Body of pancreas (tissue), 4 donors: ENCODE results near the gene WDR44. TPM values are rescaled to one million over a fixed set of nuclear protein-coding genes. Genes with fewer than 3 reads are reported as not detected.
A peak's percentile ranks its signal among the peaks of the same experiment; 100 is the strongest.

Experiments used
- ATAC-seq: fragments of 150-250 bp; one replicate; pipeline ENCODE4 v1.9.1; 2016
- DNase-seq, 4 donors: peaks; one replicate each; pipeline ENCODE4 v3.0.0-alpha.2; 2019
- H3K27ac ChIP-seq, 4 donors: fragments of 200-600 bp; sonication (generic); 1 replicate in 3 of 4; 2 replicates in 1 of 4; pipeline versions ENCODE4 v1.5.1 to v1.6.1; 2016 to 2019; ENCODE audit warnings: mild to moderate bottlenecking in 1 of 4, mixed read lengths in 1 of 4, moderate library complexity in 1 of 4
- H3K27me3 ChIP-seq, 2 donors: fragments of 200-600 bp; sonication (generic); one replicate each; pipeline ENCODE4 v1.6.0; 2016; ENCODE audit warnings: mild to moderate bottlenecking in 1 of 2
- H3K36me3 ChIP-seq, 2 donors: fragments of 200-600 bp; sonication (generic); replicated peaks in 1 of 2; 2 replicates each; pipeline ENCODE4 v1.5.1; 2016; ENCODE audit warnings: low read depth in 2 of 2; ENCODE audit not compliant: insufficient read depth in 1 of 2
- H3K4me1 ChIP-seq: fragments of 200-600 bp; sonication (generic); one replicate; pipeline ENCODE4 v1.6.0; 2016
- H3K4me3 ChIP-seq, 2 donors: fragments of 200-600 bp; sonication (generic); 1 replicate in 1 of 2; 2 replicates in 1 of 2; pipeline ENCODE4 v1.5.1; 2016 to 2019
- H3K9me3 ChIP-seq, 3 donors: fragments of 200-600 bp; sonication (generic); 1 replicate in 2 of 3; 2 replicates in 1 of 3; pipeline ENCODE4 v1.5.1; 2016
- CTCF ChIP-seq, 7 experiments: fragments of 450-650 bp in 4 of 7; fragments of 200-600 bp in 3 of 7; sonication (generic) in 3 of 7; IDR thresholded peaks; one replicate each; pipeline ENCODE4 v1.5.1; 2016 to 2019; ENCODE audit warnings: antibody characterized with exemption in 7 of 7
- POLR2A ChIP-seq, 3 donors: fragments of 450-650 bp; IDR thresholded peaks; one replicate each; pipeline ENCODE4 v1.6.1; 2016; ENCODE audit warnings: antibody characterized with exemption in 3 of 3, mild to moderate bottlenecking in 2 of 3
- WGBS, 2 donors: methylation state at CpG; one replicate each; pipeline ENCODE4 v1.1.5; 2017; 5-methylcytosine and 5-hydroxymethylcytosine counted together
- intact Hi-C: fragments of 100-400 bp; cut with DNase I; formaldehyde crosslinking; loops from one replicate; pipeline ENCODE4 v1.15.1; 2023
- total RNA-seq, 2 donors: library from RNA; depleted of rRNA; stranded (reverse); fragments of >200 nt; gene quantifications; one replicate each; pipeline ENCODE4 v1.1.0, GENCODE V29; 2016

Gene WDR44
- total RNA-seq, 2 donors from 2014 or later, result 9.9 to 10.1 TPM

- H3K9me3 ChIP-seq, result no peaks in the 10 kb centered on the region
- H3K27me3 ChIP-seq, result no peaks in the 10 kb centered on the region
- ATAC-seq (no peak), DNase-seq (no peak)
- no peaks in the 10 kb centered on the region for H3K36me3 ChIP-seq
- WGBS, 2 donors, result 40 to 50% methylated on average over 2 of the region's 2 CpGs
- peak overlapping the region in 2 of 4 donors; percentile 9 to 18 for H3K27ac ChIP-seq
- peaks cover 16% of the 10 kb centered on the region for H3K4me1 ChIP-seq
- no peak for TF ChIP-seq POLR2A (IDR thresholded peaks at IDR 0.05)
- no peak for TF ChIP-seq CTCF (IDR thresholded peaks at IDR 0.05)
- H3K4me3 ChIP-seq, result no peak overlapping the region
- intact Hi-C loops, result no loop called here
These were observed 10.3 kb downstream of the WDR44 start for GRCh38 chrX:118356154-118356701.

GRCh38 chrX:118360429-118361125 is 14.7 kb downstream of the WDR44 start:
- TF ChIP-seq CTCF (IDR thresholded peaks at IDR 0.05) (no peak), POLR2A (IDR thresholded peaks at IDR 0.05) (no peak)
- ATAC-seq (no peak), DNase-seq (no peak)
- no peak overlapping the region for H3K4me3 ChIP-seq
- H3K4me1 ChIP-seq, result peaks cover 16% of the 10 kb centered on the region
- intact Hi-C loops, result no loop called here
- no peaks in the 10 kb centered on the region for H3K36me3 ChIP-seq
- H3K27me3 ChIP-seq, result no peaks in the 10 kb centered on the region
- H3K27ac ChIP-seq, result no peak overlapping the region
- no peaks in the 10 kb centered on the region for H3K9me3 ChIP-seq
- 54 to 70% methylated on average over 3 of the region's 3 CpGs for WGBS, 2 donors

- H3K4me1 ChIP-seq, result peaks cover 7% of the 10 kb centered on the region
- ATAC-seq, result no peak
- no peaks in the 10 kb centered on the region for H3K36me3 ChIP-seq
- intact Hi-C loops, result no loop called here
- no peaks in the 10 kb centered on the region for H3K9me3 ChIP-seq
- H3K27ac ChIP-seq, result no peak overlapping the region
- no peak overlapping the region for H3K4me3 ChIP-seq
- DNase-seq, result no peak
- no peaks in the 10 kb centered on the region for H3K27me3 ChIP-seq
- no peak for TF ChIP-seq CTCF (IDR thresholded peaks at IDR 0.05)
- no peak for TF ChIP-seq POLR2A (IDR thresholded peaks at IDR 0.05)
These were observed 18.4 kb downstream of the WDR44 start for GRCh38 chrX:118364261-118364660.

GRCh38 chrX:118367338-118367737 is 21.4 kb downstream of the WDR44 start:
- intact Hi-C loops, result no loop called here
- ATAC-seq (no peak), DNase-seq (no peak)
- H3K27ac ChIP-seq, result no peak overlapping the region
- H3K9me3 ChIP-seq, result no peaks in the 10 kb centered on the region
- TF ChIP-seq POLR2A (IDR thresholded peaks at IDR 0.05) (no peak), CTCF (IDR thresholded peaks at IDR 0.05) (no peak)
- H3K27me3 ChIP-seq, result no peaks in the 10 kb centered on the region
- no peaks in the 10 kb centered on the region for H3K36me3 ChIP-seq
- H3K4me3 ChIP-seq, result no peak overlapping the region
- H3K4me1 ChIP-seq, result no peaks in the 10 kb centered on the region

GRCh38 chrX:118368398-118368797 is 22.5 kb downstream of the WDR44 start:
- Histone ChIP-seq H3K27ac (no peak overlapping the region), H3K36me3 (no peaks in the 10 kb centered on the region), H3K27me3 (no peaks in the 10 kb centered on the region), H3K4me1 (no peaks in the 10 kb centered on the region), H3K9me3 (no peaks in the 10 kb centered on the region), H3K4me3 (no peak overlapping the region)
- WGBS, 2 donors, result 93 to 96% methylated on average over 4 of the region's 4 CpGs
- TF ChIP-seq CTCF (IDR thresholded peaks at IDR 0.05) (no peak), POLR2A (IDR thresholded peaks at IDR 0.05) (no peak)
- DNase-seq (no peak), ATAC-seq (no peak)
- intact Hi-C loops, result no loop called here
